CD4-positive, alpha-beta memory T cell (primary cell): Measurements from ENCODE around the gene RNF213. TPM values are rescaled to one million over a fixed set of nuclear protein-coding genes. Genes with fewer than 3 reads are reported as not detected.

Experiments used
- CTCF ChIA-PET: fragments of 350-600 bp; sonication (Branson Sonifier 250); formaldehyde crosslinking; loops from one replicate; lab custom pipeline; 2021; ENCODE audit warnings: inconsistent platforms; ENCODE audit not compliant: partially characterized antibody; lab: Charles Lee
- POLR2A ChIA-PET: fragments of 350-600 bp; sonication (Branson Sonifier 250); formaldehyde crosslinking; loops from one replicate; lab custom pipeline; 2021; ENCODE audit not compliant: partially characterized antibody; lab: Charles Lee
- DNase-seq, 5 donors: peaks; one replicate each; pipeline versions ENCODE4 v3.0.0 to v3.0.0-alpha.2; 2020 to 2022; ENCODE audit warnings: mixed read lengths in 1 of 5
- H3K27ac ChIP-seq: one replicate; pipeline ENCODE4 v1.7.0; 2013; ENCODE audit warnings: low read depth, low read length
- H3K27me3 ChIP-seq: 2 replicates; pipeline ENCODE4 v1.7.0; 2013; ENCODE audit warnings: mild to moderate bottlenecking, low read length, moderate library complexity; ENCODE audit not compliant: insufficient read depth
- H3K36me3 ChIP-seq: 2 replicates; pipeline ENCODE4 v1.7.0; 2013; ENCODE audit warnings: mild to moderate bottlenecking, low read length, moderate library complexity; ENCODE audit not compliant: insufficient read depth
- H3K4me1 ChIP-seq: 2 replicates; pipeline ENCODE4 v1.7.0; 2013; ENCODE audit warnings: mild to moderate bottlenecking, low read length, moderate library complexity; ENCODE audit not compliant: insufficient read depth
- H3K4me3 ChIP-seq, 2 donors: one replicate each; pipeline ENCODE4 v1.7.0; 2013; ENCODE audit warnings: low read length in 2 of 2, mild to moderate bottlenecking in 1 of 2
- H3K9me3 ChIP-seq, 2 donors: one replicate each; pipeline ENCODE4 v1.7.0; 2013; ENCODE audit warnings: low read length in 2 of 2, control low read depth in 1 of 2; ENCODE audit not compliant: control insufficient read depth in 1 of 2
- H3K27ac Mint-ChIP-seq, 7 donors: one replicate each; pipeline ENCODE4 v1.8.0; 2020 to 2021; ENCODE audit warnings: mixed read lengths in 7 of 7, mild to moderate bottlenecking in 6 of 7, inconsistent platforms in 3 of 7, moderate library complexity in 3 of 7
- H3K27me3 Mint-ChIP-seq, 2 donors: one replicate each; pipeline ENCODE4 v1.8.0; 2020 to 2021; ENCODE audit warnings: mixed read lengths in 2 of 2
- H3K36me3 Mint-ChIP-seq, 2 donors: one replicate each; pipeline ENCODE4 v1.8.0; 2020 to 2021; ENCODE audit warnings: mixed read lengths in 2 of 2, inconsistent platforms in 1 of 2, mild to moderate bottlenecking in 1 of 2
- H3K4me1 Mint-ChIP-seq, 4 donors: one replicate each; pipeline ENCODE4 v1.8.0; 2020 to 2021; ENCODE audit warnings: mixed read lengths in 4 of 4, mild to moderate bottlenecking in 1 of 4
- H3K4me3 Mint-ChIP-seq, 8 donors: one replicate each; pipeline ENCODE4 v1.8.0; 2020 to 2021; ENCODE audit warnings: mixed read lengths in 8 of 8, mild to moderate bottlenecking in 7 of 8, moderate library complexity in 6 of 8, inconsistent platforms in 3 of 8
- H3K9me3 Mint-ChIP-seq, 8 donors: one replicate each; pipeline ENCODE4 v1.8.0; 2020 to 2021; ENCODE audit warnings: mixed read lengths in 8 of 8, mild to moderate bottlenecking in 5 of 8, inconsistent platforms in 3 of 8, moderate library complexity in 1 of 8
- intact Hi-C: fragments of 100-400 bp; cut with micrococcal nuclease; formaldehyde crosslinking; loops from one replicate; pipeline ENCODE4 v1.15.1; 2023
- polyA plus RNA-seq, 2 donors: library from polyadenylated mRNA; unstranded; fragments of 300-500 nt; fragmentation: Illumina TruSeq; gene quantifications; one replicate each; pipeline ENCODE4 v1.2.3, GENCODE V29; 2021
- total RNA-seq, 2 experiments: library from RNA; stranded (reverse); gene quantifications; one replicate each; pipeline ENCODE4 v1.2.3, GENCODE V29; 2021

Gene RNF213
- total and polyA plus RNA-seq, 4 experiments from 2014 or later = 11.2 to 399 (median 217) TPM

GRCh38 chr17:80216473-80217456 is 43.9 kb upstream of the RNF213 start:
- intact Hi-C loops = no loop called here
- Histone ChIP-seq H3K4me1 (peaks cover 29% of the 10 kb centered on the region), H3K9me3 (no peaks in the 10 kb centered on the region), H3K4me3 (no peak overlapping the region), H3K27me3 (no peaks in the 10 kb centered on the region), H3K27ac (no peak overlapping the region), H3K36me3 (peaks cover 51% of the 10 kb centered on the region)
- POLR2A ChIA-PET = interaction anchor here (1.1 to 4.3 kb wide), 2 partner anchors 20 to 47 kb away, joined by 3 to 71 read pairs; partner anchors contain the start of gene RNF213
- peak overlapping the region in 4 of 8 donors; percentile 10 to 73 (median 38) for H3K4me3 Mint-ChIP-seq
- H3K27me3 Mint-ChIP-seq = no peaks in the 10 kb centered on the region
- CTCF ChIA-PET = no interaction called here
- peaks cover 18 to 41% (median 29%) of the 10 kb centered on the region in 4 donors for H3K4me1 Mint-ChIP-seq
- peaks cover 14 to 46% of the 10 kb centered on the region in 2 donors for H3K36me3 Mint-ChIP-seq
- H3K27ac Mint-ChIP-seq = peak overlapping the region; percentile 18 to 94 (median 58)
- no peak for DNase-seq
- peaks cover 0 to 2% (median 0%) of the 10 kb centered on the region in 8 donors for H3K9me3 Mint-ChIP-seq

- peaks cover 0 to 2% (median 0%) of the 10 kb centered on the region in 8 donors for H3K9me3 Mint-ChIP-seq
- no peaks in the 10 kb centered on the region for H3K27me3 Mint-ChIP-seq
- intact Hi-C loops = loop anchor here (2.0 kb wide), 1 partner anchor 71 kb away; the partner anchor contains the start of gene EIF4A3
- H3K27ac Mint-ChIP-seq = peak overlapping the region; percentile 29 to 97 (median 58)
- peak overlapping the region; percentile 8 to 92 (median 27) for H3K4me3 Mint-ChIP-seq
- peaks cover 20 to 48% (median 33%) of the 10 kb centered on the region in 4 donors for H3K4me1 Mint-ChIP-seq
- no peak overlapping the region for H3K4me3 ChIP-seq
- H3K27me3 ChIP-seq = no peaks in the 10 kb centered on the region
- POLR2A ChIA-PET = interaction anchor here (0.5 to 4.3 kb wide), 8 partner anchors 8 to 116 kb away, joined by 3 to 71 read pairs (median 3); partner anchors contain the start of genes GAA and RNF213
- H3K4me1 ChIP-seq = peaks cover 29% of the 10 kb centered on the region
- DNase-seq = no peak
- H3K9me3 ChIP-seq = no peaks in the 10 kb centered on the region
- H3K27ac ChIP-seq = peak overlapping the region; percentile 96
- H3K36me3 Mint-ChIP-seq = peaks cover 11 to 41% of the 10 kb centered on the region in 2 donors
- CTCF ChIA-PET = interaction anchor here (1.4 to 2.0 kb wide), 3 partner anchors 21 to 36 kb away, joined by 4 to 9 read pairs (median 5); no protein-coding TSS in a partner anchor
- peaks cover 42% of the 10 kb centered on the region for H3K36me3 ChIP-seq
Observed at GRCh38 chr17:80217703-80218362, 42.8 kb upstream of the RNF213 start.

DNA sequence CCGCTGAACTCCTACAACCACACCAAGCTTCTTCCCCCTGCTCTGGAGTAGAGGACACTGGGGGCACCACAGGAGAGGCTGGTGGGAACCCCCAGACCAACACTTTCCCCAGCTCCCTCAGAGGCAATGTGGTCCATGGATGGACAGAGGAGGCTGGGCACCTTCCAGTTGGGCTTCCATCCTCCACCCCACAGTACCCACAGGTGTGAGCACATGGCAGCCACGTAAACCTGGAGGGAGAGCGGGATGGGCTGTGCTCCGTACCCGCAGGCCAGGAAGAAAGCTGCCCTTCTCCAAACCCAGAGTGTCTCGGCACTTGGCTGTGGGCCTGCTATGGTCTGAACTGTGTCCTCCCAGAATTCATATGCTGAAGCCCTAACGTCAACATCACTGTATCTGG is 42.3 kb upstream of the RNF213 start:
- intact Hi-C loops = loop anchor here (2.0 kb wide), 1 partner anchor 72 kb away; the partner anchor contains the start of gene EIF4A3
- Mint-ChIP-seq H3K36me3 (peaks cover 11 to 46% of the 10 kb centered on the region in 2 donors), H3K4me3 (peak overlapping the region; percentile 87 to 96 (median 94)), H3K27ac (peak overlapping the region; percentile 91 to 98 (median 97)), H3K9me3 (peaks cover 0 to 2% (median 0%) of the 10 kb centered on the region in 8 donors), H3K27me3 (no peaks in the 10 kb centered on the region), H3K4me1 (peaks cover 20 to 54% (median 39%) of the 10 kb centered on the region in 4 donors)
- Histone ChIP-seq H3K4me1 (peaks cover 29% of the 10 kb centered on the region), H3K27ac (peak overlapping the region; percentile 96), H3K27me3 (no peaks in the 10 kb centered on the region), H3K9me3 (no peaks in the 10 kb centered on the region), H3K36me3 (peaks cover 38% of the 10 kb centered on the region), H3K4me3 (peak overlapping the region in 1 of 2 donors; percentile 52)
- POLR2A ChIA-PET = interaction anchor here (0.6 to 4.3 kb wide), 9 partner anchors 9 to 117 kb away, joined by 3 to 71 read pairs (median 5); partner anchors contain the start of genes GAA and RNF213
- no peak for DNase-seq
- CTCF ChIA-PET = interaction anchor here (1.4 to 2.0 kb wide), 3 partner anchors 22 to 35 kb away, joined by 4 to 9 read pairs (median 5); no protein-coding TSS in a partner anchor

- no peaks in the 10 kb centered on the region for H3K27me3 Mint-ChIP-seq
- H3K36me3 Mint-ChIP-seq = peaks cover 11 to 47% of the 10 kb centered on the region in 2 donors
- Histone ChIP-seq H3K4me1 (peaks cover 29% of the 10 kb centered on the region), H3K9me3 (no peaks in the 10 kb centered on the region), H3K4me3 (peak overlapping the region; percentile 96), H3K27me3 (no peaks in the 10 kb centered on the region), H3K27ac (peak overlapping the region; percentile 96), H3K36me3 (peaks cover 31% of the 10 kb centered on the region)
- peaks cover 0 to 2% (median 0%) of the 10 kb centered on the region in 8 donors for H3K9me3 Mint-ChIP-seq
- H3K27ac Mint-ChIP-seq = peak overlapping the region; percentile 91 to 98 (median 97)
- peak; percentile 93 to 96 (median 93) for DNase-seq
- CTCF ChIA-PET = interaction anchor here (0.9 to 2.0 kb wide), 3 partner anchors 13 to 34 kb away, joined by 4 to 9 read pairs (median 4); no protein-coding TSS in a partner anchor
- intact Hi-C loops = loop anchor here (1.0 to 2.0 kb wide), 4 partner anchors 23 to 72 kb away; partner anchors contain the start of gene EIF4A3
- H3K4me1 Mint-ChIP-seq = peaks cover 23 to 61% (median 44%) of the 10 kb centered on the region in 4 donors
- H3K4me3 Mint-ChIP-seq = peak overlapping the region; percentile 87 to 96 (median 94)
- POLR2A ChIA-PET = interaction anchor here (0.7 to 4.3 kb wide), 17 partner anchors 9 to 1300 kb away, joined by 3 to 71 read pairs (median 5); partner anchors contain the start of genes GAA and RNF213
Observed at GRCh38 chr17:80219013-80219762, 41.5 kb upstream of the RNF213 start.

GRCh38 chr17:80219763-80220053 is 40.9 kb upstream of the RNF213 start:
- no peaks in the 10 kb centered on the region for H3K27me3 ChIP-seq
- intact Hi-C loops = loop anchor here (1.0 to 2.0 kb wide), 4 partner anchors 23 to 73 kb away; partner anchors contain the start of gene EIF4A3
- peaks cover 29% of the 10 kb centered on the region for H3K4me1 ChIP-seq
- H3K36me3 ChIP-seq = peaks cover 26% of the 10 kb centered on the region
- POLR2A ChIA-PET = interaction anchor here (0.9 to 4.3 kb wide), 15 partner anchors 8 to 1299 kb away, joined by 3 to 71 read pairs (median 5); partner anchors contain the start of gene RNF213
- CTCF ChIA-PET = interaction anchor here (0.9 to 2.0 kb wide), 3 partner anchors 13 to 34 kb away, joined by 4 to 9 read pairs (median 4); no protein-coding TSS in a partner anchor
- Mint-ChIP-seq H3K27me3 (no peaks in the 10 kb centered on the region), H3K4me3 (peak overlapping the region; percentile 87 to 96 (median 94)), H3K36me3 (peaks cover 11 to 46% of the 10 kb centered on the region in 2 donors), H3K27ac (peak overlapping the region; percentile 91 to 98 (median 97)), H3K9me3 (peaks cover 0 to 2% (median 0%) of the 10 kb centered on the region in 8 donors), H3K4me1 (peaks cover 25 to 61% (median 45%) of the 10 kb centered on the region in 4 donors)
- H3K27ac ChIP-seq = peak overlapping the region; percentile 96
- peak overlapping the region; percentile 96 for H3K4me3 ChIP-seq
- no peaks in the 10 kb centered on the region for H3K9me3 ChIP-seq
- DNase-seq = no peak
